Hepatocyte (in vitro differentiated cells): ENCODE measurements around the gene EPAS1. TPM values are rescaled to one million over a fixed set of nuclear protein-coding genes. Genes with fewer than 3 reads are reported as not detected.

Experiments used
- DNase-seq: peaks from one replicate; pipeline ENCODE4 v3.0.0-alpha.2; 2016; ENCODE audit warnings: low spot score
- H2AFZ ChIP-seq: fragments of 200-600 bp; sonication (generic); 2 replicates; pipeline ENCODE4 v1.6.0; 2016; ENCODE audit warnings: antibody characterized with exemption, mild to moderate bottlenecking
- H3K27ac ChIP-seq: fragments of 200-600 bp; sonication (generic); 2 replicates; pipeline ENCODE4 v1.5.1; 2016; ENCODE audit warnings: mild to moderate bottlenecking
- H3K27me3 ChIP-seq: fragments of 200-600 bp; sonication (generic); 2 replicates; pipeline ENCODE4 v1.6.1; 2016
- H3K36me3 ChIP-seq: fragments of 200-600 bp; sonication (generic); replicated peaks from 2 replicates; pipeline ENCODE4 v1.5.1; 2016; ENCODE audit warnings: low read depth; ENCODE audit not compliant: insufficient read depth
- H3K4me1 ChIP-seq: fragments of 200-600 bp; sonication (generic); 2 replicates; pipeline ENCODE4 v1.5.1; 2016; ENCODE audit warnings: mild to moderate bottlenecking, moderate library complexity; ENCODE audit not compliant: insufficient read depth
- H3K4me2 ChIP-seq: fragments of 200-600 bp; sonication (generic); 2 replicates; pipeline ENCODE4 v1.6.0; 2016
- H3K4me3 ChIP-seq: fragments of 200-600 bp; sonication (generic); 2 replicates; pipeline ENCODE4 v1.5.1; 2016; ENCODE audit warnings: mild to moderate bottlenecking
- H3K79me2 ChIP-seq: fragments of 200-600 bp; sonication (generic); 2 replicates; pipeline ENCODE4 v1.6.0; 2017; ENCODE audit warnings: mild to moderate bottlenecking
- H3K9me2 ChIP-seq: fragments of 200-600 bp; sonication (generic); replicated peaks from 2 replicates; pipeline ENCODE4 v1.6.0; 2017; ENCODE audit warnings: mild to moderate bottlenecking; ENCODE audit not compliant: insufficient read depth
- H3K9me3 ChIP-seq: fragments of 200-600 bp; sonication (generic); 2 replicates; pipeline ENCODE4 v1.5.1; 2016; ENCODE audit warnings: low read depth, mild to moderate bottlenecking
- H4K20me1 ChIP-seq: fragments of 200-600 bp; sonication (generic); 2 replicates; pipeline ENCODE4 v1.6.0; 2016; ENCODE audit warnings: mild to moderate bottlenecking; ENCODE audit not compliant: insufficient read depth, poor library complexity, severe bottlenecking
- EZH2 ChIP-seq: fragments of 200-600 bp; sonication (generic); IDR thresholded peaks from 2 replicates; pipeline ENCODE4 v1.6.1; 2016; ENCODE audit warnings: antibody characterized with exemption, mild to moderate bottlenecking, borderline replicate concordance
- EZH2phosphoT487 ChIP-seq: fragments of 200-600 bp; sonication (generic); IDR thresholded peaks from one replicate; pipeline ENCODE4 v1.6.1; 2018; ENCODE audit warnings: antibody characterized with exemption, mild to moderate bottlenecking, low read depth, moderate library complexity; ENCODE audit not compliant: unreplicated experiment, severe bottlenecking
- WGBS: methylation state at CpG from one replicate; pipeline ENCODE4 v1.1.6; 2016; ENCODE audit warnings: low lambda C conversion rate; ENCODE audit errors: missing lambda C conversion rate; 5-methylcytosine and 5-hydroxymethylcytosine counted together
- polyA plus RNA-seq: library from polyadenylated mRNA; unstranded; fragments of >200 nt; fragmentation: Nextera tagmentation; extraction: Ambion mirVana; gene quantifications from 2 replicates; pipeline ENCODE4 v1.2.1, GENCODE V29; 2016
- total RNA-seq: library from RNA; depleted of rRNA; stranded (reverse); fragments of >200 nt; gene quantifications from 2 replicates; pipeline ENCODE4 v1.2.3, GENCODE V29; 2014
- TF ChIP-seq, protein P1 (sequence below): fragments of 200-600 bp; sonication (generic); IDR thresholded peaks from 2 replicates; pipeline ENCODE4 v1.5.1; 2016; ENCODE audit warnings: antibody characterized with exemption, mild to moderate bottlenecking; ENCODE audit not compliant: poor library complexity

Gene EPAS1
- total and polyA plus RNA-seq, 2 experiments from 2014 or later: 112 to 115 TPM

DNA sequence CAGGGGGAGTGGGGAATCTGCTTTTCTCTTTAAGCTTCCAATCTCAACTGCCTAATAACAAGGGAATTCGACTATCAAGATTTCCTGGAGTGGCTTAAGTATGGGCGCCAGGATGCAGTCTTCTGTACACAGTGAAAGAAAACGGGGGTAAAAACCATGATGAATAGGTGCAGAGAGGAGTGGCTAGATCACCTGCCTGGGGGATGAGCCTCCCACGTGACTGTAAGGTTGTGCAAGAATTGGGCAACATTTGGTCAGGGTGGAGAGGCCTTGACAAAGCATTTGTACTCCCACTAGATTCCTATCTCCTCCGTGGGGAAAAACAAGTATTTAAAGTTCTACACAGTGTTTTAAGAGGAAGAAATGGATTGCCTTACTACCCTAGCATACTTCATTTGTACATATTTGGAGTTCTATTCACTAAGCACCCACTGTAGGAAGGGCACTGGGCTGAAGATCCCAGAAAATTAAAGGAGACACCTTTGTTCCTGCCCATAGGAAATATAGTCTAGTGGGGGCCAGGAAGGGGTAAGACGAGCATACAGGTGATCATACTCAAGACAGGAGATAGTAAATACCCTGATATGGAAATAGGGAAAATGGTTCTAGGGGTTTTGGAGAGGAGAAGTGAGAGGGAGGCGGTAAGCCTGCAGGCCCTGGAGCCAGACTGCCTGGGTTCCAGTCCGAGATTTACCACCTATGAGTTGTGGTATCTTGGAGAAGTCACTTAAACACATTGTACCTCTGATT is 29.2 kb downstream of the EPAS1 start:
- TF ChIP-seq EZH2: no peak
- TF ChIP-seq, protein P1, sequence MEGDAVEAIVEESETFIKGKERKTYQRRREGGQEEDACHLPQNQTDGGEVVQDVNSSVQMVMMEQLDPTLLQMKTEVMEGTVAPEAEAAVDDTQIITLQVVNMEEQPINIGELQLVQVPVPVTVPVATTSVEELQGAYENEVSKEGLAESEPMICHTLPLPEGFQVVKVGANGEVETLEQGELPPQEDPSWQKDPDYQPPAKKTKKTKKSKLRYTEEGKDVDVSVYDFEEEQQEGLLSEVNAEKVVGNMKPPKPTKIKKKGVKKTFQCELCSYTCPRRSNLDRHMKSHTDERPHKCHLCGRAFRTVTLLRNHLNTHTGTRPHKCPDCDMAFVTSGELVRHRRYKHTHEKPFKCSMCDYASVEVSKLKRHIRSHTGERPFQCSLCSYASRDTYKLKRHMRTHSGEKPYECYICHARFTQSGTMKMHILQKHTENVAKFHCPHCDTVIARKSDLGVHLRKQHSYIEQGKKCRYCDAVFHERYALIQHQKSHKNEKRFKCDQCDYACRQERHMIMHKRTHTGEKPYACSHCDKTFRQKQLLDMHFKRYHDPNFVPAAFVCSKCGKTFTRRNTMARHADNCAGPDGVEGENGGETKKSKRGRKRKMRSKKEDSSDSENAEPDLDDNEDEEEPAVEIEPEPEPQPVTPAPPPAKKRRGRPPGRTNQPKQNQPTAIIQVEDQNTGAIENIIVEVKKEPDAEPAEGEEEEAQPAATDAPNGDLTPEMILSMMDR: no peak
- TF ChIP-seq EZH2phosphoT487: no peak
- peak overlapping the region; percentile 68 for H3K27ac ChIP-seq
- peaks cover 8% of the 10 kb centered on the region for H4K20me1 ChIP-seq
- H3K36me3 ChIP-seq: no peaks in the 10 kb centered on the region
- H3K4me3 ChIP-seq: no peak overlapping the region
- H3K79me2 ChIP-seq: peaks cover 92% of the 10 kb centered on the region
- no peaks in the 10 kb centered on the region for H3K9me3 ChIP-seq
- peaks cover 34% of the 10 kb centered on the region for H3K4me1 ChIP-seq
- H3K9me2 ChIP-seq: no peaks in the 10 kb centered on the region
- H3K27me3 ChIP-seq: no peaks in the 10 kb centered on the region
- WGBS: 68% methylated on average over 8 of the region's 8 CpGs
- peak overlapping the region; percentile 6 for H3K4me2 ChIP-seq
- peak; percentile 66 for DNase-seq
- H2AFZ ChIP-seq: no peak overlapping the region

DNA sequence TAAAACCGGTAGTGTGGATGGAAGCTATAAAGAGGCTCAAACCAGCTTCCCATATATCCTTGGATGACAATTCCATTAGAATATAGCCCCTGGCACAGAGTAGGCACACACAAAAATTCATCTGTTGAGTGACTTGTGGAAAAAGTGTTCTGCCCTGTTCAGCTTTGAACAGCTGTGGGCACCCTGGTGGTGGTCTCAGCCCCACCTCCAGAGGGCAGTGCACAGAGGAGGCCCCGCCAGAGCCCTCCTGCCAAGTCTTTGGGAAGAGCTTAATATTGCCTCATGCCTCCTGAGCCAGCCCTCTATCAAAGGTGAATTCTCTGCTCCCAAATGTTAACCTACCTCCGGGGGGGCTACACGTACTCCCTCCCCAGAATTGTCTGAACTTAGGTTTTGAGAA is 30.4 kb downstream of the EPAS1 start:
- Histone ChIP-seq H4K20me1 (peaks cover 4% of the 10 kb centered on the region), H3K9me2 (no peaks in the 10 kb centered on the region), H3K27me3 (no peaks in the 10 kb centered on the region), H2AFZ (no peak overlapping the region), H3K4me1 (peaks cover 45% of the 10 kb centered on the region), H3K9me3 (no peaks in the 10 kb centered on the region), H3K36me3 (no peaks in the 10 kb centered on the region), H3K4me3 (no peak overlapping the region), H3K79me2 (peaks cover 84% of the 10 kb centered on the region), H3K4me2 (no peak overlapping the region), H3K27ac (no peak overlapping the region)
- WGBS: 94% methylated on average over 4 of the region's 4 CpGs
- DNase-seq: no peak
- TF ChIP-seq, protein P1: no peak
- TF ChIP-seq EZH2phosphoT487 (no peak), EZH2 (no peak)

DNA sequence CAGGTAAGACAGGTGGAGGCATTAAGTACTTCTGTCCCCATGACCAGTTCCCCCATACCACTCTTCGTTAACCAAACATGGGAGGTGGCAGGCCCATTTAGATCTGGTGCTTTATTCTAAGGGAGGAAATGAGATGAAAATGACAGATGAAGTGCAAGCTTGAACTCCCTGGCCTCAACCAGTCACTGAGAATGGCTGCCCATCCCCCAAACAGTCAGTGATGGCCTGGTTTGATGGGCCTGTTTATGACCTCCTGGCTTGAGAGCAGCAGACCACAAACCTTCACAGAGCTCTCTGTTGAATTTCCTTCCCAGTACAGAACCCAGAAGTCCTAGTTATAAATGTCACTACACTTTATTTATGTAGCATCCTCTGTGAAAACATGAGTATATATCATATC is 31.1 kb downstream of the EPAS1 start:
- peaks cover 4% of the 10 kb centered on the region for H4K20me1 ChIP-seq
- WGBS: 96% methylated on average over 1 of the region's 1 CpG
- TF ChIP-seq, protein P1: no peak
- no peak for TF ChIP-seq EZH2phosphoT487
- TF ChIP-seq EZH2: no peak
- peaks cover 47% of the 10 kb centered on the region for H3K4me1 ChIP-seq
- no peaks in the 10 kb centered on the region for H3K36me3 ChIP-seq
- no peak overlapping the region for H3K4me2 ChIP-seq
- H3K27ac ChIP-seq: no peak overlapping the region
- DNase-seq: no peak
- H3K9me2 ChIP-seq: no peaks in the 10 kb centered on the region
- H3K79me2 ChIP-seq: peaks cover 84% of the 10 kb centered on the region
- no peaks in the 10 kb centered on the region for H3K27me3 ChIP-seq
- H3K4me3 ChIP-seq: no peak overlapping the region
- H3K9me3 ChIP-seq: no peaks in the 10 kb centered on the region
- no peak overlapping the region for H2AFZ ChIP-seq
